NB4 (cell line): ENCODE measurements around the gene NUMB.
"Not testable (repeated sequence)": the region's sequence is repeated elsewhere in the genome, so short reads cannot be mapped to it uniquely, and the experiment has no call there.

Experiments
- CTCF ChIP-seq: IDR thresholded peaks from one replicate; pipeline ENCODE4 v1.5.1; 2012; ENCODE audit warnings: low read depth, low read length
- POLR2A ChIP-seq: IDR thresholded peaks from 2 replicates; pipeline ENCODE4 v1.6.1; 2011; ENCODE audit warnings: mild to moderate bottlenecking; ENCODE audit not compliant: insufficient read length; ENCODE audit errors: extremely low read depth

- not testable (repeated sequence) for TF ChIP-seq CTCF, POLR2A
Observed at GRCh38 chr14:73349091-73349490, 109.3 kb downstream of the NUMB start.
